ENCODE data around the gene CTTNBP2NL.
A peak's percentile ranks its signal among the peaks of the same experiment; 100 is the strongest.

Gene CTTNBP2NL, protein sequence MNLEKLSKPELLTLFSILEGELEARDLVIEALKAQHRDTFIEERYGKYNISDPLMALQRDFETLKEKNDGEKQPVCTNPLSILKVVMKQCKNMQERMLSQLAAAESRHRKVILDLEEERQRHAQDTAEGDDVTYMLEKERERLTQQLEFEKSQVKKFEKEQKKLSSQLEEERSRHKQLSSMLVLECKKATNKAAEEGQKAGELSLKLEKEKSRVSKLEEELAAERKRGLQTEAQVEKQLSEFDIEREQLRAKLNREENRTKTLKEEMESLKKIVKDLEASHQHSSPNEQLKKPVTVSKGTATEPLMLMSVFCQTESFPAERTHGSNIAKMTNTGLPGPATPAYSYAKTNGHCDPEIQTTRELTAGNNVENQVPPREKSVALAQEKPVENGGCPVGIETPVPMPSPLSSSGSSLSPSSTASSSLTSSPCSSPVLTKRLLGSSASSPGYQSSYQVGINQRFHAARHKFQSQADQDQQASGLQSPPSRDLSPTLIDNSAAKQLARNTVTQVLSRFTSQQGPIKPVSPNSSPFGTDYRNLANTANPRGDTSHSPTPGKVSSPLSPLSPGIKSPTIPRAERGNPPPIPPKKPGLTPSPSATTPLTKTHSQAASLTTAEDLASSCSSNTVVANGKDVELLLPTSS

DNA sequence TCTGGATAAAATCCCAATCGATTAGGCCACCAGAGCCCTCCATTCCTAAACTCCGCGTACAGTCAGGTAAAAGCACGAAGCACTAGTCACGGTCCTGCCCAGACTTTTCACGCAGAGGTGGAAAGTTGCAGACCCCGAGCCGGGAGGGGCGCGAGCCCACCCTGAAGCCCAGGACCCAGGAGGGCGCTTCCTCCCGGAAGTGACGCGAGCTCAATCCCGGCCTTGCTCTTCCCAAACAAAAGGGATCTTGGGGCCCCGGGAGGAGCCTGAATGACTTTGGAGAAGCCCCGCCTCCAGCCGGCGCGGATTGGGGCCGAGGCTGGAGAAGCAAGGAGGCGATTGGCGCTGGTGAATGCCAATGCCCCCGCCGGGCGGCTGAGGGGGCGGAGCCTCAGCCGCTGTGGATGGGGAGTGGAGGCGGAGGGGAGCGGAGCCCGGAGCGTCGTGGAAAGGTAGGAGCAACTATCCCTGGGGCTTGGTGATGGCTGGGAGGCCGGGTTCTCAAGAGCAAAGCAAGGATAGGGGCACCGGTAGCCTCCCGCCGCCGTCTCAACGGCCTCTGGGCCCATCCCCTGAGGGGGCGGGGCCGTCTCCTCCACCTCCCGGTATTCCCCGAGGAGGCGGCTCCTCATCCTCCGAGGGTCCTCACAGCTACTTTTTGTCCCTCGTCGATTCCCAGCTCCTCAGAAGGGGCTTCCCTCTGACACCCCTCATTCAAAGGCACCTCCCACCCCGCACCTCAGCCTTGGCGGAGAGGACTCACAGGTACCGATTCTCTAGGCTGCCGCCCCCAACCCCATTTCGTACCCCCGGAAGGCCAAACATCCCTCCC lies at the start of gene CTTNBP2NL:
TSS of gene CTTNBP2NL (plus strand) at position 394 of the 832 bp plus-strand sequence. CDS start 19,952 bp downstream, outside the sequence.
- Mint-ChIP-seq H3K4me3 (peak within 1 kb of the TSS; percentile 91), H3K9me3 (no peaks in the 10 kb centered on the region), H3K36me3 (ENCODE audit: low read depth) (peaks cover 9% of the 10 kb centered on the region), H3K27ac (peak within 1 kb of the TSS; percentile 83), H3K4me1 (ENCODE audit: low read depth) (peaks cover 37% of the 10 kb centered on the region), H3K27me3 (peaks cover 34% of the 10 kb centered on the region)
- peak; percentile 87 for DNase-seq

DNA sequence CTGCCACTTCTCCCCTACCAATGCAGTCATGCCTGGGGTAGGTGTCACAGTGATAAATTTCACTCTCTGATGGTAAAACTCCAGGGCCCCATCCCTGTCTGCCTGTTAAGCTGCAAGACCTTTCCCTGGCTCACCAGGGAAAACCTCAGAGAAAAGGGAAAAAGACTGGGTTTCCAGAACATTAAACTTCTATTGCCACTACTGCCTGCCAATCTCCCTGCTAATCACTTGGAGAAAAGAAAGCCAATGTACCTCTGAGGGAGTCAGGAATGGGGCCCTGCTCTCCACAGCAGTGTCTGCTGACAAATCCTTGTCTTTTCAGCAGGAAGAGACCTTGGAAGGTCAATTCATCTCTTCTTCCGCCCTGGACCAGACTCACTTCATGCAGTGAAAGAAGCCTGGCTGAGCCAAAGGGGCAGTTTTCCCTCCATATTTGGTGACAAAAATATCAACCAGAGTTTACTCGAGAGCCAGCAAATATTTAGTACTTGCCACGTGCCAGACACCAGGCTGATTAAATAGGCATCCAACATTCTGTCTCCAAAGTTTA lies 49.1 kb upstream of the CTTNBP2NL start:
- H3K36me3 Mint-ChIP-seq (ENCODE audit: low read depth): no peaks in the 10 kb centered on the region
- no peaks in the 10 kb centered on the region for H3K27me3 Mint-ChIP-seq
- H3K4me1 Mint-ChIP-seq (ENCODE audit: low read depth): peaks cover 17% of the 10 kb centered on the region
- H3K4me3 Mint-ChIP-seq: no peak overlapping the region
- H3K27ac Mint-ChIP-seq: no peak overlapping the region
- peaks cover 11% of the 10 kb centered on the region for H3K9me3 Mint-ChIP-seq
- no peak for DNase-seq

DNA sequence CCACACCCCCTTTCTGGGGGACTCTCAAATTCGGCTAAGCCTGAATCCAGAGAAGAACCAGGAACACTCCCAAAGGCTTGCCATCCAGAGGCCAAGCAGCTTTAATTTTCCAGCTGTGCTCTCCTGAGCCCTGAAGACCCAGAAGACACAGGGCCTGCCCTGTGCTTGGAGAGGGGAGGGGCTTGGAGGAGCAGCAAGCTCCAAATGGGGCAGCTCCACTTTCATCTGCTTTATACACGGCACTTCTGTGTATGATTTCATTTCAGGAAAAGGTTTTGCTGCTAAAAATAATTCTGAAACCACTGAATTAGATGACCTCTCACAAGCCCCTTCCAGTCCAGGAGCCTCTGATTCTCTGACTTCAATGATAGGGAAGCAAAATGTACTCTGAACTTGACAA lies 39.2 kb upstream of the CTTNBP2NL start:
- Mint-ChIP-seq H3K27me3 (peaks cover 31% of the 10 kb centered on the region), H3K27ac (no peak overlapping the region), H3K4me1 (ENCODE audit: low read depth) (no peaks in the 10 kb centered on the region), H3K36me3 (ENCODE audit: low read depth) (no peaks in the 10 kb centered on the region), H3K9me3 (peaks cover 3% of the 10 kb centered on the region), H3K4me3 (no peak overlapping the region)
- no peak for DNase-seq

DNA sequence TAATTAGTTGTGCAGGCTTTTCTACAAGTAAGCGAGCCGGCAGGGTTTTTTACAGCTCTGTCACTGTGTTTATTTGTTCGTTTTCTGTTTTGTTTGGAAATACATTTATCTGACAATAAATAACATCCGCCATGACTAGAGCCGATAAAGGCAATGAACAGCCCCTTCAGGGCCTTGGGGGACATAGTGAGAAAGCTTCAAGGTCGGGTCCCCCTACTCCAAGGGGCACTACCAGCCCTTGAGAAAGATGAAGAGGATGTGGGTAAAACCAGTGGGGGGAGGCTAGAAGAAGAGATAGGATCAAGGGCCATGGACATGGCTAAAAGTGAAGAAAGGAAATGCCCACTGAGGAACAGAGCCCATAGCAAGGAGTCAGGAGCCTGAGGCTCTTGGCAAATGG lies 38.5 kb upstream of the CTTNBP2NL start:
- H3K27ac Mint-ChIP-seq: no peak overlapping the region
- no peaks in the 10 kb centered on the region for H3K4me1 Mint-ChIP-seq (ENCODE audit: low read depth)
- H3K27me3 Mint-ChIP-seq: peaks cover 32% of the 10 kb centered on the region
- no peaks in the 10 kb centered on the region for H3K36me3 Mint-ChIP-seq (ENCODE audit: low read depth)
- H3K9me3 Mint-ChIP-seq: no peaks in the 10 kb centered on the region
- no peak for DNase-seq
- no peak overlapping the region for H3K4me3 Mint-ChIP-seq

DNA sequence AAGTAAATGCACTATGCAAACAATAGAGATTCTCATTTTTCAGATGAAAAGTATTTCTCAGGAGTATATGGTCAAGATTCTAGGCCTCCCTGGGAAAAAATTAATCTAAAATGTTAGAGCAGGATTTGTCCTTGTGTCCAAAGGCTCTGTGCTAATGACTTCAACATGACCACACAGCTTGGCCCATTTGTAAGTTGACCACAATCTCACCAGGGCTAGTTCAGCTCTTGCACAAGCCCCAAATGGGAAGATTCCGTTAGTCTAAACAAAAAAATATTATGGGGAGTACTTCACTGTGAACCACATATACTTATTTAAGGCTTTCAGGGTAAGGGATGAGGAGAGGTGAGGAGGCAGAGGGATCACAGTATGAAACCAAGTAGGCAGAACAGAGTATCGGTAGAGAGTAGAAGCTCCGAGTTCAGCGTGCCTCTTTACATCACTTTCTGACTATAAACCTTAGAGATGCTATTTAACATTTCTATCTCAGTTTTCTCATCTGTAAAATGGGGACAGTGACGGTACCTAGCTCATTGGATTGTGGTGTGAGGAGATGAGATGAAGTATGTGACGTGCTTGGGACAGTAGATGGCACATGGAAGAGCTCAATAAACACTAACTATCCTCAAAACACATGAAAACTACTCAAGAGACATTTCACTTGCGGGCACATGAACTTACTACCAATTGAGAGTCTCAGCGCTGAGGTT lies 37.8 kb upstream of the CTTNBP2NL start:
- Mint-ChIP-seq H3K9me3 (no peaks in the 10 kb centered on the region), H3K4me1 (ENCODE audit: low read depth) (no peaks in the 10 kb centered on the region), H3K36me3 (ENCODE audit: low read depth) (no peaks in the 10 kb centered on the region), H3K4me3 (no peak overlapping the region), H3K27me3 (peaks cover 35% of the 10 kb centered on the region), H3K27ac (no peak overlapping the region)
- DNase-seq: no peak

DNA sequence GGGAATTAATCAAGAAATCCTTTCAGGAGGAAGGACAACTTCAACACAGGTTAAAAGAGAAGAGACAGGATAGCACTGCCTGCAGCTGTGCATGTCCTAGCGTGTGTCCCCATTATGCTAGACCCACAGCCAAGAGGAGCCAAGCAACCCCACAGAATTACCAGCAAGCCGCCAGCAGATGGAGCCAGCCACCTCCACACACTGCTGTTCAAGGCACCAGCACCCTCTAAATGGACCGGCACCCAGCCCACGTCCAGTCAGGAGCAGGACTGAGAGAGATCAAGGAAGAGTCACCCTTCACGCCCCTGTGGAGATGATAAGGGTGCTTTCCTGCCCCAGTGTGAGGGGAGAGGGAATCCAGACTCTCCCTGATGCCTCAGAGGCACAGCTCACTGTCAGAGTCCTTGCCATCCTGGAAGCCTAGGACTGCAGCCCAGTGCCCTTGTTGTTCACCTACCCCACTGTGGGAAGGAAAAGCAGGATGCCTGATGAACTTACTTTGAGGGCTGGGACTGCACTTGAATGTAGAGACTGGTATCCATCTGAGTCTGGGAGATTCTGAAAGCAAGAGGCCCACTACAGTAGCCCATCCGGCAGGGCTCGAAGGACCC lies 37.1 kb upstream of the CTTNBP2NL start:
- H3K27ac Mint-ChIP-seq: no peak overlapping the region
- no peaks in the 10 kb centered on the region for H3K9me3 Mint-ChIP-seq
- peaks cover 38% of the 10 kb centered on the region for H3K27me3 Mint-ChIP-seq
- H3K36me3 Mint-ChIP-seq (ENCODE audit: low read depth): no peaks in the 10 kb centered on the region
- no peak overlapping the region for H3K4me3 Mint-ChIP-seq
- peak; percentile 63 for DNase-seq
- H3K4me1 Mint-ChIP-seq (ENCODE audit: low read depth): no peaks in the 10 kb centered on the region

DNA sequence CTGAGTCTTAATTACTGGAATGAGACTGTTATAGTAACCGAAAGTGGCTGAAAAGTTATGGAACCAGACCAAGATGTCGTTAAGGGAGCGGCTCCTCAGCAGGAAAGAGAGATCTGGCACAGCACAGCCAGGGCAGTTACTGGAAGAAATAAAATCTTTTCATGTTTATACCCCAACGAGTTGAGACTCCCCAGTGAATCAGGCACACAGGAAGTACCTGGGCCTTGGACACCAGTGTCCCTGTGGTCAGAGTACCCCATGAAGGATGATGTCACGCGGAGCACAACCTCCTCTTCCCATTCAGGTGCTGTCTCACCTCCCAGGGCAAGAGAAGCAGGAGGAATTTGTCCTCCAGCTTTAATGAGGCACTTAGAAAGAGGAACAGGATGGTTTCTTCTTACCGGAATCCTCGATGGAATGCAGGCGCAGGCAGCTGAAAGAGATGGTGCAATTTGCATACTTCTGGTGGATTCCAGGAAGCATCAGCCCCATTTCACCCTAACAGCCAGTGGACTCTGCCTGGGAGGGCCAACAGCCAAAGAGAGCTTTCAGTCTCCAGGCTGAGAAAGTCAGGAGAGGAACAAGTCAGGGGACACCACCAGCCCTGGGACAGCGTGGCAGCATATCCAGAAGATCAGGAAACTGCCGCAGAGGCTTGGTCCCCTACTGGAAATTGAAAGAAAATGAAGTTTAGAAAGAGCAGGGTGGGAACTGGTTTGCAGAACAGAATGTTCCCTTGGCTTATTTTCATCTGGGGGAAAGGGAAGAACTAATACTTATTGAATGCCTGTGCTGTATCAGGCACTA lies 35.9 kb upstream of the CTTNBP2NL start:
- no peak overlapping the region for H3K4me3 Mint-ChIP-seq
- no peaks in the 10 kb centered on the region for H3K9me3 Mint-ChIP-seq
- DNase-seq: no peak
- no peak overlapping the region for H3K27ac Mint-ChIP-seq
- peaks cover 36% of the 10 kb centered on the region for H3K27me3 Mint-ChIP-seq
- H3K36me3 Mint-ChIP-seq (ENCODE audit: low read depth): no peaks in the 10 kb centered on the region
- no peaks in the 10 kb centered on the region for H3K4me1 Mint-ChIP-seq (ENCODE audit: low read depth)

DNA sequence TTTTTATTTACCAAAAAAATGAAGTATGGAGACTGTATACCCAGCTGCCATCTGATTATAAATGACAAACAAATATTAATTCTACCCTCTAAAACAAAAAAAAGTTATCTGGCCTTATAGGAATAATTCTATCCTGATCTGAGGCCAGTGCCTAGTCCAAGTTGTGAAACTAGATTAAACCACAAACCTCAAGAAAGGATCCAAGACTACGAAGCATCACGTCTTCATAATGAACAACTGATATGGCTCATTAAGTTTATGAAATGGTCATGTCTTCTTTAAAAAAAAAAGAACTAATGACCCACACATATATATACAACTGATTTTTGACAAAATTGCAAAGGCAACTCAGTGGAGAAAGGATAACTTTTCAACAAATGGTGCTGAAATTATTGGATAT lies 32.4 kb upstream of the CTTNBP2NL start:
- DNase-seq: no peak
- Mint-ChIP-seq H3K27me3 (peaks cover 46% of the 10 kb centered on the region), H3K9me3 (no peaks in the 10 kb centered on the region), H3K27ac (no peak overlapping the region), H3K36me3 (ENCODE audit: low read depth) (no peaks in the 10 kb centered on the region), H3K4me1 (ENCODE audit: low read depth) (no peaks in the 10 kb centered on the region), H3K4me3 (no peak overlapping the region)

DNA sequence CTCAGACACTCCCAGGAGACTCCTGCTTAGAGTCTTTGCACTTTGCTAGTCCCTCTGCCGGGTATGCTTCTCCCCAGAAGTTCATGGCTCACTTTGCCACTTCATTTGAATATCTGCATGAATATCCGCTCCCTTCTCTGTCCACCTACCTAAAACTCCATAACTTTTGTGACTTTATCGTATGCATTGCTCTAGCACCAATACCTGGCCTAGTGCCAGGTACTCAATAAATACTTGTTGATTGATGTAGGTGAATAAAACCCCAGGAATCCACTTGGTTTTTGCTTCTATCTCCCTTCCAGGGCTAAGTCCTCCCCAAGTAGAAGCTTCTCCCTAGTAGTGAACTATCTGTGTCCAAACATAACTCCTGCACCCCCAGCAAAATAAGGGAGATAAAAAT lies 27.8 kb upstream of the CTTNBP2NL start:
- no peaks in the 10 kb centered on the region for H3K9me3 Mint-ChIP-seq
- no peak overlapping the region for H3K4me3 Mint-ChIP-seq
- H3K27ac Mint-ChIP-seq: no peak overlapping the region
- H3K27me3 Mint-ChIP-seq: peaks cover 45% of the 10 kb centered on the region
- DNase-seq: no peak
- H3K4me1 Mint-ChIP-seq (ENCODE audit: low read depth): peaks cover 3% of the 10 kb centered on the region
- H3K36me3 Mint-ChIP-seq (ENCODE audit: low read depth): no peaks in the 10 kb centered on the region

DNA sequence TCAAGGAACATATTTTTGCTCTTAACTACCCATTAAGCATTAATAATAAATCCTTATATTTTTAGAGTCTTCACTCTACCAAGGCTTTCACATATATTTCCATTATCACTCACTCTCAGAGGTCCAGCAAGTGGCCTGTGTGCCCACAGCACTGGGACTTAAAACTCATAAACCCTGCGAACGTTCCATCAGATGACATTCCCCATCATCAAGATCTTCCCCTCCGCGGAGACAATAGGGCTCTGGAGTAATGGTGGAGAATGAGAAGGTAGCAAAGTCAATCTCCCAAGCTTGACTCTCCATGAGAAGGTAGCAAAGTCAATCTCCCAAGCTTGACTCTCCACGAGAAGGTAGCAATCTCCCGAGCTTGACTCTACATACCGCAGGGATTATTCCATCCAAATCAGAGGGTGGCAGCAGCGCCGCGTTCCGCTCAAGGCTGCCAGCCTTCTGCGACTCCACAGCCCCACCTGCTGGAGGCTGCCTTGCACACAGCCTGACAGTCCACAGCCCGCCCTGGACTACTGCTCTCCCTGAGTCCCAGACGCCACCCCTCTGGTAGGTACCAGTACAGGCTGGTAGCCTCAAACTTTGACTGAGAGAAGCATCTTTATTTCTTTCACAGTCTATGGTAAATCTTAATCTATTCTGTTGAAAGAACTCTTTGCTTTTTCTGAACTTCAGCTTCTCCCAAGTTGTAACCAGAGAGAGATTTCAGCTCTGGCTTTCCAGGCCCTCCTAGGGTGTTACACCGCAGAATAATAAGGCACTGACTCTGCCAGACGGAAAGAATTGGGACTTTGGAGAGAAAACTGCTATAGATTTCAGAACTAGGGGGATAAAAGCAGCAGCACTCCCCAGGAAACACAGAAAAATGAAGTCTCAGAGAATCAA lies 26.4 kb upstream of the CTTNBP2NL start:
- Mint-ChIP-seq H3K27ac (no peak overlapping the region), H3K9me3 (no peaks in the 10 kb centered on the region), H3K36me3 (ENCODE audit: low read depth) (no peaks in the 10 kb centered on the region), H3K4me3 (no peak overlapping the region), H3K27me3 (peaks cover 53% of the 10 kb centered on the region), H3K4me1 (ENCODE audit: low read depth) (peaks cover 3% of the 10 kb centered on the region)
- peak; percentile 89 for DNase-seq

DNA sequence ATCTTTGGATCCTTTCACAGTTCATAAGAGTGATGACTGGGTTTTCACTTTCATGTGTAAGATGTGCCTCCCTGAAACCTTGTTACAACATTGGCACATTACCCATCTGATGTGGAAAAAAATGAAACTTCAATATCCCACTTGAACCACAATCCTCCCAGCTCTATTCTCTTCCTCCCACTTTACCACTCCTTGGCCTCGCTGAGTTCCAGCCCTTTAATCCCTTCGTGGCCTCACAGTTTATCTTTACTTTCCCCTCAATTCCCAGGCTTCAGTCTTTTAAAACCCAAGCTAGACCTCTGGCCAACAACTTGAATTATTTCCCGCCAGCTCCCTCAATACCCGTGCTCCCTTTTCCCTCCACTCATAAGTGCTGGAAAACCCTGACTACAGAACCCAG lies 25.0 kb upstream of the CTTNBP2NL start:
- no peak for DNase-seq
- Mint-ChIP-seq H3K36me3 (ENCODE audit: low read depth) (no peaks in the 10 kb centered on the region), H3K4me3 (no peak overlapping the region), H3K27me3 (peaks cover 53% of the 10 kb centered on the region), H3K27ac (no peak overlapping the region), H3K9me3 (no peaks in the 10 kb centered on the region), H3K4me1 (ENCODE audit: low read depth) (peaks cover 3% of the 10 kb centered on the region)

DNA sequence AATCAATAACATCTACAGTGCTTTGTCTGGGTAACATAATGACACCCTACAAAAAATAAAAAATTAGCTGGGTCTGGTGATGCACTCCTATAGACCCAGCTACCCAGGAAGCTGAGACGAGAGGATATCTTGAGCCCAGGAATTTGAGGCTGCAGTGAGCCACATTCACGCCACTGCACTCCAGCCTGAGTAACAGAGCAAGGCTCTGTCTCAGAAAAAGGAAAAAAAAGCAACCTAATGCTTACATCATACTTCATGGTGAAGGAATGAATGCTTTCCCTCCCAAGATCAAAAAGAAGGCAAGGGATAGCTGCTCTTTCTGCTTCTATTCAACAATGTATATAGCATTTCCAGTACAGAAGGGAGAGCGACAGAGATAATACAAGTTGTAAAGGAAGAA lies 24.2 kb upstream of the CTTNBP2NL start:
- DNase-seq: no peak
- peaks cover 5% of the 10 kb centered on the region for H3K4me1 Mint-ChIP-seq (ENCODE audit: low read depth)
- H3K27ac Mint-ChIP-seq: no peak overlapping the region
- H3K9me3 Mint-ChIP-seq: no peaks in the 10 kb centered on the region
- H3K36me3 Mint-ChIP-seq (ENCODE audit: low read depth): no peaks in the 10 kb centered on the region
- peaks cover 55% of the 10 kb centered on the region for H3K27me3 Mint-ChIP-seq
- no peak overlapping the region for H3K4me3 Mint-ChIP-seq

Measured in activated T-cell treated with anti-CD3 and anti-CD28 coated beads, Interleukin-2, amount 50 U/mL, for 24 hours (primary cell).